SHP77 treated with DMSO at 0.1 percent for 48 hours (cell line): ENCODE data around the gene IL36G.

Experiments
- DNase-seq: peaks from one replicate; lab custom pipeline; 2025; lab: John Stamatoyannopoulos, UW

Gene IL36G

DNA sequence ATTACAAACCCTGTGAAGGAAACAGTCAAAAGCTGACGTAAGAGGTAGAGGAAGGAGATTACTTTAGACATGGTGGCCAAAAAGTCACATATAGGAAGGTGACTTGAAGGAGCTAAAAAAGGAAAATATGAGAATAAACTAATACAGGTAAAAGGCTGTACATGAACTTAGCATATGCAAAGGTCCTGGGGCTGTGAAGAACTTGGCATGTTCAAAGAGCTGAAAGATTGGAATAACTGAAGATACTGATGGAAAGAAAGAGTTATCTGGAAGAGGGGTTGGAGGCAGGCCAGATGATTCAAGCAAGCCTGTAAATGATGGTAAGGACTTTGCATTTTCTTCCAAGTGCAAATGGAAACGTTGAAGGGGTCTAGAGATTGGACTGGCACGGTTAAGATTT, 40.7 kb downstream of the IL36G start:
- no peak for DNase-seq

- no peak for DNase-seq
These were observed 43.5 kb downstream of the IL36G start for GRCh38 chr2:113021312-113021711.

DNA sequence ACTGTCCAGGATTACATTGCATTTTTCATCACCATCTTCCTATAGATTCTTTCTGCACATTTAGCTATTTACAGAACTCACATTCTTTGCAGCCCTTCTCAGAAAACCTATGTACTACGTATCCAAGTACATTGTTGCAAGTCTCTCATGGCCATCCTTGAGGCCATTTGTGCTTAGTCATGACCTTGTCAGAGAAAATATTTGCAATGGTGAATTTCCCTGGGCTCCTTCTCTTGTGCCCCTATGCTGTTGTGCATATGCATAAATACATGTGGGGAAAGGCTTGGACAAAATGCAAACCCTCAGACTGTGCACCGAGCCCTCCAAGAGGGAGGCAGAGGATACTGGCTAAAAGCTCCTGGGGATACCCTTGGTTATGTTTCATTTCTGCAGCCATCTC, 47.0 kb downstream of the IL36G start:
- no peak for DNase-seq

- no peak for DNase-seq
These were observed 47.9 kb downstream of the IL36G start for GRCh38 chr2:113025737-113026136.

- DNase-seq, result no peak
These were observed 49.9 kb downstream of the IL36G start for GRCh38 chr2:113027691-113028090.

DNA sequence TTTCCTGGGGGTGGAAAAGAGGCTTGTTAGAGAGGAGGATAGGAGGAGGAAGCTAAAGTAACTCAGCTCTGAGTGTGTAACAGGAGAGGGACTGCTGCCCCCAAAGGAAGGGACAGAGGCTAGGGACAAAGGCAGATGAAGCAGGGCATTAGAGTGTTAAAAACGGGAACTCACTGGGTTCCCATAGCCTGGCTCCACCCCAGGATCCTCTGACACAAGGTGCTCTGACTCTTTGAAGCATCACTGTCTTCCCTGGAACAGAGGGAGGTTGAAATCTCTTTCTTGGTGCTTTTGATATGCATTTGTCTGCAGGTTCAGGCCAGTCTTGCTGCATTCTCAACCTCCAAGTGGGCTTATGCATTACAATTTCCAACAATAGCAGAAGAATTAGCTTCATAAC, 50.3 kb downstream of the IL36G start:
- DNase-seq, result no peak

DNA sequence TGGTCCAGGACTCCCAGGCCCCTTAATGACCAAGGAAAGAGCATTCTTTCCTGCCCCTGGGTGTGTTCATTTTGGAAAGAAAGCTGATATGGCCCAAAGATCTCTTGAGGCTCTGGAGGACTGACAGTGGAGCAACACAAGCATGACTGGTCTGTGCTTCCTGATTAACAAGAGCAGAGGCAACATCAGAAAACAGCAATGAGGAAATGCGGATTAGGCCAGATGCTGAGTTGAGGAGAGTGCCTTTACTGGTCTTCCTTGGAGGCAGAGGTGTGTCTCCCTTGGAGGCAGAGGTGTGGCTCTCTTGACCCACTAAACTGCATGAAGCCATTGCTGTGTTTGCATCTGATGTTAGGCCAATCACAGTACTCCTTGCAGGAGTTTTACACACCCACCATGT, 54.9 kb downstream of the IL36G start:
- no peak for DNase-seq

DNA sequence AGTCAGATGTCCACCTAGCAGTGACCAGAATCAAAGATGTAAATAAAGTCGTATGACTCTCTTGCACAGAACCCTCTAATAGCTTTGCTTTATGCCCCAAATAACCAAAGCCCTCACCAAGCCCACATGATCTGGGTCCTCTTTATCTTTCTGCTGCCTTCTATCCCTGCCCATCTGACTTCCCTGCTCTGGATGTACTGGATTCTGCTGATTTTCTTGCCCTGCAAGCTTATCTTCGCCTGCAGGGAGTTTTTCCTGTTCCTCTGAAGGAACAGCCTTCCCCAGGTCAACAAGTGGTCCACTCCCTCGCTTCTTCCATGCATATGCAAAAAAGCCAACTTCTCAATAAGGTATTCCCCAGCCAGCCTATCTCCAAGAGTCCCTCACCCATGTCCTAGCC, 56.2 kb downstream of the IL36G start:
- no peak for DNase-seq
